AG04450 (cell line): ENCODE results near the gene GLDC. TPM values are rescaled to one million over a fixed set of nuclear protein-coding genes. Genes with fewer than 3 reads are reported as not detected.

Experiments
- CTCF ChIA-PET: fragments of 300-600, 350-600 bp; formaldehyde crosslinking; extraction: SDS; loops from one replicate; lab custom pipeline; 2022; ENCODE audit warnings: antibody characterized with exemption, inconsistent platforms; lab: Charles Lee
- POLR2A ChIA-PET: fragments of 350-600 bp; formaldehyde crosslinking; extraction: SDS; loops from one replicate; lab custom pipeline; 2021; ENCODE audit warnings: antibody characterized with exemption, inconsistent platforms; lab: Yijun Ruan, JAX
- DNase-seq: peaks from one replicate; pipeline ENCODE4 v3.0.0-alpha.2; 2011; ENCODE audit warnings: low read depth, low spot score
- H3K27ac ChIP-seq: one replicate; pipeline ENCODE4 v1.5.1; 2012; ENCODE audit warnings: low read depth, low read length, control low read depth
- H3K27me3 ChIP-seq: one replicate; pipeline ENCODE4 v1.6.0; 2012; ENCODE audit warnings: low read length; ENCODE audit not compliant: control insufficient read depth, insufficient read depth
- H3K4me3 ChIP-seq: 2 replicates; pipeline ENCODE4 v1.5.1; 2011; ENCODE audit warnings: mild to moderate bottlenecking, low read depth, low read length, control low read depth
- H3K9me3 ChIP-seq: 2 replicates; pipeline ENCODE4 v1.5.1; 2012; ENCODE audit warnings: low read length; ENCODE audit not compliant: control insufficient read depth, insufficient read depth
- CTCF ChIP-seq: IDR thresholded peaks from 2 replicates; pipeline ENCODE4 v1.5.1; 2011; ENCODE audit warnings: low read depth, low read length, control low read depth, inconsistent platforms
- polyA plus RNA-seq: library from polyadenylated mRNA; depleted of rRNA; stranded (reverse); fragments of >200 nt; gene quantifications from 2 replicates; pipeline ENCODE4 v1.2.3, GENCODE V29; 2011

GLDC gene
- polyA plus RNA-seq, 1 experiment, result 0.20 TPM

- POLR2A ChIA-PET, result no interaction called here
- CTCF ChIA-PET, result interaction anchor here (1.5 kb wide), 1 partner anchor 102 kb away, joined by 11 read pairs; no protein-coding TSS in a partner anchor
These were observed 41.7 kb upstream of the GLDC start for GRCh38 chr9:6687180-6687579.

GRCh38 chr9:6686396-6686795, 40.9 kb upstream of the GLDC start:
- POLR2A ChIA-PET, result no interaction called here
- TF ChIP-seq CTCF, result peak; percentile 39
- no peaks in the 10 kb centered on the region for H3K27me3 ChIP-seq
- CTCF ChIA-PET, result interaction anchor here (1.0 to 1.5 kb wide), 3 partner anchors 101 to 632 kb away, joined by 4 to 11 read pairs (median 5); no protein-coding TSS in a partner anchor
- H3K9me3 ChIP-seq, result no peaks in the 10 kb centered on the region
- no peak for DNase-seq
- no peak overlapping the region for H3K27ac ChIP-seq
- H3K4me3 ChIP-seq, result no peak overlapping the region

More at GRCh38 chr9:6687180-6687579, 41.7 kb upstream of the GLDC start:
- Histone ChIP-seq H3K27ac (no peak overlapping the region), H3K4me3 (no peak overlapping the region), H3K9me3 (no peaks in the 10 kb centered on the region), H3K27me3 (no peaks in the 10 kb centered on the region)
- TF ChIP-seq CTCF, result no peak
- DNase-seq, result no peak

GRCh38 chr9:6681957-6682501, 36.5 kb upstream of the GLDC start:
- DNase-seq, result no peak
- Histone ChIP-seq H3K4me3 (peak overlapping the region; percentile 83), H3K9me3 (no peaks in the 10 kb centered on the region), H3K27me3 (no peaks in the 10 kb centered on the region), H3K27ac (peak overlapping the region; percentile 96)
- CTCF ChIA-PET, result interaction anchor here (0.7 to 1.5 kb wide), 3 partner anchors 9 to 329 kb away, joined by 3 to 5 read pairs (median 3); no protein-coding TSS in a partner anchor
- TF ChIP-seq CTCF, result no peak
- POLR2A ChIA-PET, result interaction anchor here (0.6 to 1.1 kb wide), 9 partner anchors 8 to 1050 kb away, joined by 3 to 7 read pairs (median 3); partner anchors contain the start of gene KDM4C

- Histone ChIP-seq H3K4me3 (peak overlapping the region; percentile 83), H3K9me3 (no peaks in the 10 kb centered on the region), H3K27me3 (no peaks in the 10 kb centered on the region), H3K27ac (peak overlapping the region; percentile 96)
- peak; percentile 94 for DNase-seq
- POLR2A ChIA-PET, result interaction anchor here (0.6 to 1.1 kb wide), 13 partner anchors 9 to 1050 kb away, joined by 3 to 7 read pairs (median 3); partner anchors contain the start of gene KDM4C
- CTCF ChIA-PET, result interaction anchor here (0.7 to 1.5 kb wide), 3 partner anchors 9 to 328 kb away, joined by 3 to 5 read pairs (median 3); no protein-coding TSS in a partner anchor
- TF ChIP-seq CTCF, result no peak
These were observed 35.8 kb upstream of the GLDC start for GRCh38 chr9:6681147-6681956.

GRCh38 chr9:6680797-6681146, 35.2 kb upstream of the GLDC start:
- Histone ChIP-seq H3K9me3 (no peaks in the 10 kb centered on the region), H3K27ac (peak overlapping the region; percentile 96), H3K27me3 (no peaks in the 10 kb centered on the region), H3K4me3 (peak overlapping the region; percentile 83)
- DNase-seq, result no peak
- no peak for TF ChIP-seq CTCF
- ChIA-PET CTCF (no interaction called here), POLR2A (no interaction called here)
